WI38 (cell line): ENCODE data around the gene MTERF2.
"Not testable (repeated sequence)": the region's sequence is repeated elsewhere in the genome, so short reads cannot be mapped to it uniquely, and the experiment has no call there.

ENCODE experiments used
- H3K4me3 ChIP-seq: 2 replicates; pipeline ENCODE4 v1.5.1; 2011; ENCODE audit warnings: low read depth, mild to moderate bottlenecking, control low read depth, low read length
- CTCF ChIP-seq: IDR thresholded peaks from 2 replicates; pipeline ENCODE4 v1.5.1; 2012; ENCODE audit warnings: low read depth, mild to moderate bottlenecking, control low read depth, low read length

MTERF2 gene

GRCh38 chr12:107027636-107028053 is 40.7 kb upstream of the MTERF2 start:
- TF ChIP-seq CTCF: no peak
- no peak overlapping the region for H3K4me3 ChIP-seq

GRCh38 chr12:107026806-107027635 is 40.1 kb upstream of the MTERF2 start:
- no peak overlapping the region for H3K4me3 ChIP-seq
- no peak for TF ChIP-seq CTCF

GRCh38 chr12:107026356-107026755 is 39.4 kb upstream of the MTERF2 start:
- not testable (repeated sequence) for H3K4me3 ChIP-seq

- no peak overlapping the region for H3K4me3 ChIP-seq
- TF ChIP-seq CTCF: no peak
These were observed 38.7 kb upstream of the MTERF2 start for GRCh38 chr12:107025671-107026070.

GRCh38 chr12:107019546-107019945 is 32.6 kb upstream of the MTERF2 start:
- no peak for TF ChIP-seq CTCF
- H3K4me3 ChIP-seq: no peak overlapping the region

GRCh38 chr12:107017042-107017441 is 30.1 kb upstream of the MTERF2 start:
- no peak overlapping the region for H3K4me3 ChIP-seq
- TF ChIP-seq CTCF: no peak

- TF ChIP-seq CTCF: no peak
- H3K4me3 ChIP-seq: no peak overlapping the region
These were observed 27.1 kb upstream of the MTERF2 start for GRCh38 chr12:107014055-107014454.
